Measurements from ENCODE around the gene MACROD2.

Gene MACROD2

GRCh38 chr20:15740046-15740775, 1744.9 kb downstream of the MACROD2 start:
- DNase-seq (ENCODE audit: low read depth in 2 of 2) = no peak

DNA sequence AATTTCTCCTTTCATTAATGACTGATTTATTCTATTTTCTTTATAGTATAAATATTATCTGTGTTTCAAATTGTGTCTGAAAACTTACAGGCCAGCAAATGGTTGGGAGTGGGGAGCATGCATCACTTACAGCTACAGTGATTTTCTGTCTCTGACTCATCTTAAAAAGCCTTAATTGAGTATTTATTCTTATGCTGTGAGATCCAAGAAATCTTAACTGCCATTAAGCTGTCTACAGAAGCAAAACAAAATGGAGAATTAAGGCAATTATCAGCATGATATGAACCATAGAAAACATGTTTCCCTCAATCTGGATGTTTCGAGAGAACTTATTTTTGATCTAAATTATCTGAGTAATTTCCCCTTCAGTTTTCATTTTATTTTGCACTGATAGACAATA, 1746.8 kb downstream of the MACROD2 start:
- no peak for DNase-seq (ENCODE audit: low read depth in 2 of 2)

DNA sequence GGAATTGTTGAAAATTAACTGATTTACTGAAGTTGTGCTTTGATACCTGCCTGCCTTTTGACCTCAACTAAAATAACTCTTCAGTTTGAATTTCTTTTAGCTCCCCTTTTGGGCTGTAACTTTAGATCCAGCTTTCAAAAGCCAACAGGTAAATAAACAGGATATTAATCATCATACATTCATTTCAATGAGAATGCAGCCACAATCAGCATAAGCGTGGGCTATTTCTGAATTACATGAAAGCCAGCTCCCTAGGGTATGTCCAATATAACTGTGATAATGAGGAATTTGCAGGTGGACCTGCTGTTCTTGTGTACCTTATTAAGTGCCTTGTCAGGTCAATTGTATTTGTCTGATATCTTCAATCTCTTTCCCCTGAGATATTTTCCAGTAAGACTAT, 1747.3 kb downstream of the MACROD2 start:
- DNase-seq (ENCODE audit: low read depth in 2 of 2) = no peak

DNA sequence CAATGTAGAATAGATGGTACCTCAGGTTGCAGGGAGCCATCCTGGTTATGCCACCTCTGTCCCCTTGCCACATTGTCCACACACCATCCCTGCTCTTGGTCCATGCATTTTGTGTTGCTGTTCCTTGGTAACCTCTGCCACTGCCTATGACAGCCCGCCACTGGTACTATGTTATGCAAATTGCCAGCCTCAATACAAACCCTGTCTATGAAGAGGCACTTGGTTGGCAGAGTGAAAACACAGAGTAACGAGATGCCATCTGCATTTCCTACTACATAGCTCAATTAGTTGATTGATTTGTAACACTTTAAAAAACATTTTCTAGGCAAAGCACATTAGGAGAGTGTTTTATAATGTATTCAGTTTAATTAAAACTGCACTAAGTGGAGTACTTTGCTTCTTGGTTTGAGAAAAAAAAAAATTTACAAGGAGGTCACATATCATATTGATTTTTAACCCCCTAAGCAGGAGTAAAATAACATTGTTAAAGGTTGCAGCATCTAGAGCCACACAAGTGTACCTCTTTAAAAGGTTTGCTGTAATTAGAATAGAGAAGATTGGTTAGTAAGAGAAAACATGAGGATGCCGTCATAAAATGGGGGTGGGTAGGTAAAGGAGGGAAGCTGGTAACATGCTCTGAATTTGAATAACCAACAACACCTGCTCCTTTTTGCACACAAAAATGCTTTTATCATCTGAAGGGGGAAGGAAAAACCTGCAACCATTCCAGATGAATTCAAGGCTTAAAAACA, 1760.9 kb downstream of the MACROD2 start:
- no peak for DNase-seq (ENCODE audit: low read depth in 2 of 2)

- DNase-seq (ENCODE audit: low read depth in 2 of 2) = no peak
Measured at GRCh38 chr20:15756754-15757115, 1761.4 kb downstream of the MACROD2 start.

GRCh38 chr20:15759594-15759993, 1764.3 kb downstream of the MACROD2 start:
- no peak for DNase-seq (ENCODE audit: low read depth in 2 of 2)

DNA sequence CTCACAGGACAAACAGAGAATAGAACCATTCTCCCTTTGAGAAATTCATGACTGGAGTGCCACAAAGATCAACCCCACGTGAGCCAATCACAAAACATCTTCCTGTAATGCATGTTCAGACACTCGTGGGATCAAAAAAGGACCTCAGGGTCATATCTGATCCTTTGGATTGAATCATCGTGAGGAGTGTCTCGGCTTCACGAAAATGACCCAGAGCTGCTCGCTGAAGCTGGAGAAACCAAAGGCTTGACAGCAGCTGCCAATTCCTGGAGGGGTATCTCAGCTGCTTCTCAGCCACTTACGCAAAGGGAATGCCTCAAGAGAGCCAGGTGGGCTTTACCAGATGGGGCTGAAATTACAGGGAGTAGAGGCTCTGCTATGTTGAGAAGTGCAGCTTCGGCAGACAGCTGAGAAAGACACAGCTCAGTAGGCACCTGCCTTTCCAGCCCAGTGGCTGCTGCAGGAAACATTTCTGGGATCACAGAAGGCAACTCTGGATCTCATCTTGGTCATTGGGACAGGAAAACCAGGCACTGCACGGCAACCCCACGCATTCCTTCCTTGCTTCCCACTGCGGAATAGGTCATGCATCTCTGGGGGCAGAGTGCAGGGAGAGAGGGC, 1764.8 kb downstream of the MACROD2 start:
- no peak for DNase-seq (ENCODE audit: low read depth in 2 of 2)

- DNase-seq (ENCODE audit: low read depth in 2 of 2) = no peak
Measured at GRCh38 chr20:15763366-15763765, 1768.0 kb downstream of the MACROD2 start.

GRCh38 chr20:15767586-15767985, 1772.3 kb downstream of the MACROD2 start:
- DNase-seq (ENCODE audit: low read depth in 2 of 2) = no peak

DNA sequence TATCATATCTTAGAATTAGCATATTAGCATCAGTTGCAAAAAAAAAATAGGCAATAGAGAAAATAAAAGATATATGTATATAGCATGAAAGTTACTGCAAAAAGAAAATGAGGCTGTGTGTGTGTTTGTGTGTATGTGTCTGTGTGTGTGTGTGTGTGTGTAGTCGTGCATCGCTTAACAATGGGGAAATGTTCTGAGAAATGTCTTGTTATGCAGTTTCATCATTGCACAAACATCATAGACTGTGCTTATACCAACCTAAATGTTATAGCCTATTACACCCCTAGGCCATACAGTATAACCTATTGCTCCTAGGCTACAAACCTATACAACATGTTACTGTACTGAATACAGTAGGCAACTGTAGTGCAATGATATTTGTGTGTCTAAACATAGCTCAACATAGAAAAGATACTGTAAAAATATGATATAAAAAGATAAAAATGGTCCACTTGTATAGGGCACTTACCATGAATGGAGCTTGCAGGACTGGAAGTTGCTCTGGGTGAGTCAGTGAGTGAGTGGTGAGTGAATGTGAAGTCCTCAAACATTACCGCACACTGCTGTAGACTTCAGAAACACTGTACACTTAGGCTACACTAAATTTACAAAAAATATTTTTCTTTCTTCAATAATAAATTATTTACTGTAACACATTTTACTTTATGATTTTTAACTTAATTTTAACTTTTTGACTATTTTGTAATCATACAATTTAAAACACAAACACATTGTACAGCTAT, 1772.9 kb downstream of the MACROD2 start:
- DNase-seq (ENCODE audit: low read depth in 2 of 2) = no peak

DNA sequence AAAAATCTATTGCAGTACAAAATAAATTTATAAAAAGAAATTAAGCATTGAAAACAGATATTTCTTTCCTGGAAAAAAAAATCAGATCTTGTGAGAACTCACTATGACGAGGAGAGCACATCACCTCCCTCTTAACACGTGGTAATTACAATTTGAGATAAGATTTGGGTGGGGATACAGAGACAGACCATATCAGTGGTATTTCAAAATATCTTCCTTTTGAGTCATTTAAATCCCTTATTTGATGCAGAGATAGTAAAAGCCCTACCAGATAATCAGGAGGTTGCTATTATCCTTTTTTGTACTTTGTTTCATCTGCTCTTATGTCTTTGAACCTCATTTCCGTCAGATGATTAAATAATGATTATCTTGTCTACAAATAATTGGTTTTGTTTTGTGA, 1777.5 kb downstream of the MACROD2 start:
- no peak for DNase-seq (ENCODE audit: low read depth in 2 of 2)

DNA sequence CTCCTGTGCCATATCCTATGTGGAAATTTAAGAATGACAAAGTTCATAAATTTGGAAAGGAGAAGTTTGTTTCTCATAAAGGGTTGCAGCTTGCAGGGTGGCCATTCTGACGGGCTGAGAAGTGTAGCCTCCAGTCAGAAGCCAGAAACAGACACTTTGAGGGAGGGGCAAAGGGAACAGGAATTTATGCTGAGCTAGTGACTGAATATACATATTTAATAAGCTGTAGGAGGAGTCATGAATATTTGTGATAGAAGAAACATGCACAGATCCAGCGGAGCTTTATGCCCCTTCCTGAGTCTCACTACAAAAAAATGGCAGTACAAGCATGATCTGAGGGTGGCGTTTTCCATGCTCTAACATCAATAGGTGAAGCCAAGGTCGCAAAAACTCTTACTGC, 1779.6 kb downstream of the MACROD2 start:
- no peak for DNase-seq (ENCODE audit: low read depth in 2 of 2)

- DNase-seq (ENCODE audit: low read depth in 2 of 2) = no peak
Measured at GRCh38 chr20:15776770-15777466, 1781.6 kb downstream of the MACROD2 start.

- no peak for DNase-seq (ENCODE audit: low read depth in 2 of 2)
Measured at GRCh38 chr20:15784020-15784419, 1788.7 kb downstream of the MACROD2 start.

GRCh38 chr20:15789079-15789478, 1793.8 kb downstream of the MACROD2 start:
- DNase-seq (ENCODE audit: low read depth in 2 of 2) = no peak

GRCh38 chr20:15792855-15793254, 1797.5 kb downstream of the MACROD2 start:
- no peak for DNase-seq (ENCODE audit: low read depth in 2 of 2)

DNA sequence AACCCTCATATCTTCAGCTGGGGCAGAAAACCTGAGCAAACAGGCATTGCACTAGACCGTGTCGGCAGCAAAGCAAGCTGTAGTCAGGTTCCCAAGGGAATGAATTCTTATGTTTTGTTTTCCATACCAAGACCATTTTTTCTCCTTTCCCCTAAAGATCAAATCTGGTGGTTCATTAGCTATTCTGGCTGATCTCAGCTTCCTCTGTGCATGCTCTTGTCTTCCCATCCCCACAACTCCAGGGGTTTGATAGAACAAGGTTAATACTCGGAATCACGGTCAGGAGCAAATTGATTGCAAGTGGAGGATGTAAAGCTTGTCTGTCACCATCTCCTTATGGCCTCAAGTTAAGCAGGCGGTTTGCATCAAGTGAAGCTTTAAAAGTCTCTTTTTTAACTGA, 1799.1 kb downstream of the MACROD2 start:
- DNase-seq (ENCODE audit: low read depth in 2 of 2) = no peak

DNA sequence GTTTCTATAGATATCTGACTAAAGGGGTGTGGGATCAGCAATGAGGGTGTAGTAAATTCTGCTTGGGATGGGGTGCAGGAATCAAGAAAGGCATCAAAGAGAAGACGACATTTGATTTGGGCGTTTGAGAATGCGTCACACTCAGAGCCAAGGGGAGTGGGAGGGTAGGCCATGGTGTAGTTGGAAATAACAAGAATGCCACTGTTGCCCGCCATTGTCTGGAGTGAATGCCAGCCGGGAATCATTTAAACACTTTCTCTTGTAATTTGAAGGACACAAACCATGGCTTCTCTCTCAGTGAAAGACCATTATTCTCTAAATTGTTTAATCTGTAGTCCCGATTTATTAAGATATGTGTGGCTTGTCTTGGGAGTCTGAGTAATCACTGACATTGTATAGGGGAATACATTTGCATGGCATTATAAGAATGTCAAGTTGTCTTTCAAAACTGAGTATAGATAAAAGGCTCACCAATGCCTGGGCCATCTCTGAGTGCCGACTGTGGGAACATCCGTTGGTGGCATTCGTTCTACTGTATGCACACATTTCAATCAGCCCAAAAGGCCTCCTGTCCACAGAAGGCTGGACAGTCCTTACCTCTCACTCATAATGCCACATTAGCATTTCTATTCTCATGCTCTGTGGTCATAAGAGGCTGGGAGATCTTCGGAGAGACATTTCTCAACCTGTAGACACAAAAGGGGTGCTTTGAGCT, 1800.1 kb downstream of the MACROD2 start:
- DNase-seq (ENCODE audit: low read depth in 2 of 2) = no peak

DNA sequence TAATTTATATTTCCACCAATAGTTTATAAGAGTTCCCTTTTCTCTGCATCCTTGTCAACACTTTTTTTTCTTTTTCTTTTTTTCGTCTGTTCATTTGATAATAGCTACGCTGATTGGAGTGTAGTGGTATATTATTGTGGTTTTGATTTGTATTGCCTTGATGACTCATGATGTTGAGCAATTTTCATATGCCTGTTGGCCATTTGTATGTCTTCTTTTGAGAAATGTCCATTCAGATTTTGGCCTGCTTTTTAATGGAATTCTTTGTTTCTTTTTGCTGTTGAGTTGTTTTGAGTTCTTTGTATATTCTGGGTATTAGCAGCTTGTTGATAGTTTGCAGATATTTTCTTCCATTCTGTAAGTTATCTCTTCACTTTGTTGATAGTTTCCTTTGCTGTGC, 1804.6 kb downstream of the MACROD2 start:
- no peak for DNase-seq (ENCODE audit: low read depth in 2 of 2)

DNA sequence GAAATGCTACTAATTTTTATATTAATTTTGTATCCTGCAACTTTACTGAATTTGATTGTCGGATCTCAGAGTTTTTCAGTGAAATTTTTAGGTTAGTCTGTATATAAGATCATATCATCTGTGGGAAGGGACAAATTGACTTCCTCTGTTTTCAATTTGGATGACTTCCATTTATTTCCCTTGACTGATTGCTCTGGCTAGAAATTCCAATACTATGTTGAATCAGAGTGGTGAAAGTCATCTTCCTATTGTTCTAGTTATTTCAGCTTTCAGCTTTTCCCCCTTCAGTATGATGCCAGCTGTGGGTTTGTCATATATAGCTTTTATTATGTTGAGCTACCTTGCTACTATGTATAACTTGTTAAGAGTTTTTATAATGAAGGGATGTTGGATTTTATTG, 1806.7 kb downstream of the MACROD2 start:
- DNase-seq (ENCODE audit: low read depth in 2 of 2) = no peak

DNA sequence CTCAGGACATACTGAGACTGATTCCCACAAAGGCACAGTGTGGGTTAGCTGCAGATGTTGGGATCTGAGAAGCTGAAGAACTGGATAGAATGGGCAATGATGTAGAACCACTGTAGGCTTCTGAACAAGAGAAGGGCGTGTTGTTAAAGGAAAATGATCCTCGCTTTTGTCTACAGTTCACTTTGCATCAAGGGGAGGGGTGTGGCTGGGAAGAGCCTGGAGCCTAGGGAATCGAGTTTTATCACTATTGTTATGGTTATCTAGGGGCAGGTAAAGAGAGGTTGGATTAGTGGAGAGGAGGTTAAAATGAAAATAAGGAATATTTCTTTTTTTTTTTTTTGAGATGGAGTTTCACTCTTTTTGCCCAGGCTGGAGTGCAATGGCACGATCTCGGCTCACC, 1809.8 kb downstream of the MACROD2 start:
- no peak for DNase-seq (ENCODE audit: low read depth in 2 of 2)

All from stimulated activated CD4-positive, alpha-beta T cell treated with anti-CD3 and anti-CD28 coated beads, Interleukin-1b, Interleukin-23, amount 100 ng/mL, for 1 hour (primary cell).